Activated T-helper 17 cell treated with anti-CD3 and anti-CD28 coated beads, Interleukin-2, amount 50 U/mL, for 72 hours (primary cell): Measurements from ENCODE around the gene PDE11A. TPM values are rescaled to one million over a fixed set of nuclear protein-coding genes. Genes with fewer than 3 reads are reported as not detected.

Source experiments
- ATAC-seq: fragments of 150-1000 bp; cut with Tn5 transposase; replicated peaks from 2 replicates; pipeline ENCODE4 v1.10.0; 2021; ENCODE audit warnings: mild to moderate bottlenecking, moderate library complexity
- H3K27ac Mint-ChIP-seq: one replicate; pipeline ENCODE4 v1.8.0; 2022; ENCODE audit warnings: mixed read lengths
- H3K27me3 Mint-ChIP-seq: one replicate; pipeline ENCODE4 v1.8.0; 2022; ENCODE audit warnings: mixed read lengths
- H3K36me3 Mint-ChIP-seq: one replicate; pipeline ENCODE4 v1.8.0; 2022; ENCODE audit warnings: low read depth, mild to moderate bottlenecking, mixed read lengths
- H3K4me1 Mint-ChIP-seq: one replicate; pipeline ENCODE4 v1.8.0; 2022; ENCODE audit warnings: mixed read lengths
- H3K4me3 Mint-ChIP-seq: one replicate; pipeline ENCODE4 v1.8.0; 2022; ENCODE audit warnings: mild to moderate bottlenecking, mixed read lengths
- H3K9me3 Mint-ChIP-seq: one replicate; pipeline ENCODE4 v1.8.0; 2022; ENCODE audit warnings: mixed read lengths
- total RNA-seq, 2 donors: library from RNA; stranded (reverse); gene quantifications; one replicate each; pipeline ENCODE4 v1.2.3, GENCODE V29; 2022

Gene PDE11A
- total RNA-seq, 2 donors from 2014 or later = 0.08 TPM; not detected in 1

- Mint-ChIP-seq H3K9me3 (no peaks in the 10 kb centered on the region), H3K27me3 (peaks cover 36% of the 10 kb centered on the region), H3K4me3 (no peak overlapping the region), H3K27ac (no peak overlapping the region), H3K4me1 (no peaks in the 10 kb centered on the region), H3K36me3 (no peaks in the 10 kb centered on the region)
- ATAC-seq = no peak
Observed at GRCh38 chr2:177759443-177759842, 313.1 kb downstream of the PDE11A start.

- Mint-ChIP-seq H3K9me3 (no peaks in the 10 kb centered on the region), H3K4me3 (no peak overlapping the region), H3K4me1 (no peaks in the 10 kb centered on the region), H3K27me3 (peaks cover 36% of the 10 kb centered on the region), H3K36me3 (no peaks in the 10 kb centered on the region), H3K27ac (no peak overlapping the region)
- ATAC-seq = no peak
Observed at GRCh38 chr2:177758591-177759371, 313.8 kb downstream of the PDE11A start.

- Mint-ChIP-seq H3K4me3 (no peak overlapping the region), H3K27me3 (peaks cover 35% of the 10 kb centered on the region), H3K36me3 (no peaks in the 10 kb centered on the region), H3K9me3 (no peaks in the 10 kb centered on the region), H3K4me1 (no peaks in the 10 kb centered on the region), H3K27ac (no peak overlapping the region)
- no peak for ATAC-seq
Observed at GRCh38 chr2:177756336-177756735, 316.2 kb downstream of the PDE11A start.

- no peaks in the 10 kb centered on the region for H3K36me3 Mint-ChIP-seq
- H3K4me3 Mint-ChIP-seq = no peak overlapping the region
- no peak overlapping the region for H3K27ac Mint-ChIP-seq
- H3K4me1 Mint-ChIP-seq = no peaks in the 10 kb centered on the region
- H3K9me3 Mint-ChIP-seq = no peaks in the 10 kb centered on the region
- H3K27me3 Mint-ChIP-seq = peaks cover 26% of the 10 kb centered on the region
- ATAC-seq = no peak
Observed at GRCh38 chr2:177754492-177754873, 318.1 kb downstream of the PDE11A start.

GRCh38 chr2:177753682-177754491 lies 318.7 kb downstream of the PDE11A start:
- Mint-ChIP-seq H3K9me3 (no peaks in the 10 kb centered on the region), H3K4me1 (no peaks in the 10 kb centered on the region), H3K27me3 (peaks cover 22% of the 10 kb centered on the region), H3K36me3 (no peaks in the 10 kb centered on the region), H3K27ac (no peak overlapping the region), H3K4me3 (no peak overlapping the region)
- ATAC-seq = peak; percentile 57

- Mint-ChIP-seq H3K4me3 (no peak overlapping the region), H3K9me3 (no peaks in the 10 kb centered on the region), H3K27me3 (peaks cover 10% of the 10 kb centered on the region), H3K27ac (no peak overlapping the region), H3K36me3 (no peaks in the 10 kb centered on the region), H3K4me1 (no peaks in the 10 kb centered on the region)
- ATAC-seq = no peak
Observed at GRCh38 chr2:177748360-177748759, 324.2 kb downstream of the PDE11A start.

GRCh38 chr2:177747384-177747783 lies 325.2 kb downstream of the PDE11A start:
- no peak overlapping the region for H3K4me3 Mint-ChIP-seq
- H3K27ac Mint-ChIP-seq = no peak overlapping the region

GRCh38 chr2:177746358-177746757 lies 326.2 kb downstream of the PDE11A start:
- Mint-ChIP-seq H3K4me3 (no peak overlapping the region), H3K9me3 (no peaks in the 10 kb centered on the region), H3K27me3 (peaks cover 6% of the 10 kb centered on the region), H3K4me1 (no peaks in the 10 kb centered on the region), H3K27ac (no peak overlapping the region), H3K36me3 (no peaks in the 10 kb centered on the region)
- no peak for ATAC-seq

More at GRCh38 chr2:177747384-177747783, 325.2 kb downstream of the PDE11A start:
- Mint-ChIP-seq H3K9me3 (no peaks in the 10 kb centered on the region), H3K36me3 (no peaks in the 10 kb centered on the region), H3K4me1 (no peaks in the 10 kb centered on the region), H3K27me3 (peaks cover 11% of the 10 kb centered on the region)
- no peak for ATAC-seq

GRCh38 chr2:177745531-177745930 lies 327.0 kb downstream of the PDE11A start:
- peaks cover 4% of the 10 kb centered on the region for H3K9me3 Mint-ChIP-seq
- no peaks in the 10 kb centered on the region for H3K4me1 Mint-ChIP-seq
- no peaks in the 10 kb centered on the region for H3K36me3 Mint-ChIP-seq
- no peak for ATAC-seq
- H3K27me3 Mint-ChIP-seq = peaks cover 11% of the 10 kb centered on the region
- H3K27ac Mint-ChIP-seq = no peak overlapping the region
- no peak overlapping the region for H3K4me3 Mint-ChIP-seq

GRCh38 chr2:177742851-177743250 lies 329.7 kb downstream of the PDE11A start:
- Mint-ChIP-seq H3K9me3 (peaks cover 4% of the 10 kb centered on the region), H3K27ac (no peak overlapping the region), H3K27me3 (peaks cover 17% of the 10 kb centered on the region), H3K4me1 (no peaks in the 10 kb centered on the region), H3K36me3 (no peaks in the 10 kb centered on the region), H3K4me3 (no peak overlapping the region)
- no peak for ATAC-seq

- no peak for ATAC-seq
- Mint-ChIP-seq H3K9me3 (peaks cover 4% of the 10 kb centered on the region), H3K4me3 (no peak overlapping the region), H3K4me1 (no peaks in the 10 kb centered on the region), H3K27me3 (peaks cover 17% of the 10 kb centered on the region), H3K27ac (no peak overlapping the region), H3K36me3 (no peaks in the 10 kb centered on the region)
Observed at GRCh38 chr2:177741866-177742265, 330.7 kb downstream of the PDE11A start.

GRCh38 chr2:177740700-177741099 lies 331.9 kb downstream of the PDE11A start:
- Mint-ChIP-seq H3K36me3 (no peaks in the 10 kb centered on the region), H3K27ac (no peak overlapping the region), H3K27me3 (peaks cover 16% of the 10 kb centered on the region), H3K9me3 (peaks cover 4% of the 10 kb centered on the region), H3K4me1 (no peaks in the 10 kb centered on the region), H3K4me3 (no peak overlapping the region)
- ATAC-seq = no peak

- no peak overlapping the region for H3K4me3 Mint-ChIP-seq
- H3K27ac Mint-ChIP-seq = no peak overlapping the region
- no peaks in the 10 kb centered on the region for H3K36me3 Mint-ChIP-seq
- H3K9me3 Mint-ChIP-seq = peaks cover 4% of the 10 kb centered on the region
- ATAC-seq = no peak
- H3K4me1 Mint-ChIP-seq = no peaks in the 10 kb centered on the region
- peaks cover 26% of the 10 kb centered on the region for H3K27me3 Mint-ChIP-seq
Observed at GRCh38 chr2:177738461-177739235, 333.9 kb downstream of the PDE11A start.

- no peaks in the 10 kb centered on the region for H3K36me3 Mint-ChIP-seq
- no peak overlapping the region for H3K27ac Mint-ChIP-seq
- no peak for ATAC-seq
- H3K9me3 Mint-ChIP-seq = no peaks in the 10 kb centered on the region
- H3K4me1 Mint-ChIP-seq = no peaks in the 10 kb centered on the region
- H3K27me3 Mint-ChIP-seq = peaks cover 30% of the 10 kb centered on the region
- no peak overlapping the region for H3K4me3 Mint-ChIP-seq
Observed at GRCh38 chr2:177735318-177735803, 337.2 kb downstream of the PDE11A start.
